ENCODE measurements around the gene NYAP2. TPM values are rescaled to one million over a fixed set of nuclear protein-coding genes. Genes with fewer than 3 reads are reported as not detected.

The NYAP2 gene
- total RNA-seq, 1 experiment from 2014 or later, result not detected

GRCh38 chr2:225496568-225496967 is 97.1 kb downstream of the NYAP2 start (continued):
- no peak for TF ChIP-seq REST (IDR thresholded peaks at IDR 0.05; ENCODE audit: low read depth)
- no peak for TF ChIP-seq ELF1 (IDR thresholded peaks at IDR 0.05; ENCODE audit: borderline replicate concordance, low read depth)

- TF ChIP-seq EZH2phosphoT487 (IDR thresholded peaks at IDR 0.05; ENCODE audit: borderline replicate concordance) (no peak), YY1 (IDR thresholded peaks at IDR 0.05; ENCODE audit: extremely low read depth, insufficient replicate concordance, low read depth, low read length) (no peak), ZBTB33 (IDR thresholded peaks at IDR 0.05; ENCODE audit: extremely low read depth, insufficient replicate concordance, low read length) (no peak), SIN3A (IDR thresholded peaks at IDR 0.05; ENCODE audit: low read depth) (no peak), CEBPB (IDR thresholded peaks at IDR 0.05; ENCODE audit: low read depth) (no peak), SP1 (IDR thresholded peaks at IDR 0.05; ENCODE audit: low read depth) (no peak), FOSL1 (IDR thresholded peaks at IDR 0.05; ENCODE audit: low read depth) (no peak), JUND (IDR thresholded peaks at IDR 0.05) (no peak), CBX3 (IDR thresholded peaks at IDR 0.05; ENCODE audit: low read depth) (no peak), EZH2 (IDR thresholded peaks at IDR 0.05) (no peak), POLR2AphosphoS5 (IDR thresholded peaks at IDR 0.05; ENCODE audit: low read depth, low read length) (no peak), SRF (IDR thresholded peaks at IDR 0.05; ENCODE audit: low read depth) (no peak), ZFX (IDR thresholded peaks at IDR 0.05) (no peak), TCF7L2 (IDR thresholded peaks at IDR 0.05; ENCODE audit: borderline replicate concordance, extremely low read depth, insufficient read depth, insufficient read length) (no peak)
- intact Hi-C loops (cut with micrococcal nuclease), result no loop called here
- H3K9ac ChIP-seq (ENCODE audit: low read length), result no peak overlapping the region
- H3K9me3 ChIP-seq (ENCODE audit: control insufficient read depth in 1 of 2, insufficient read depth in 1 of 2, low read depth in 1 of 2, low read length in 2 of 2), result no peaks in the 10 kb centered on the region
- H4K20me1 ChIP-seq (ENCODE audit: insufficient read depth), result no peaks in the 10 kb centered on the region
- ChIA-PET RAD21 (ENCODE audit: low non-redundant PET in 1 of 2, low total read pairs in 2 of 2, uncharacterized antibody in 2 of 2, unreplicated experiment in 2 of 2) (no interaction called here), POLR2A (no interaction called here), CTCF (no interaction called here)
- BruUV-seq (replicated peaks), result no TSS peak
- H3K36me3 ChIP-seq (ENCODE audit: control insufficient read depth in 1 of 2, insufficient read depth in 2 of 2, low read length in 2 of 2), result no peaks in the 10 kb centered on the region
- no peaks in the 10 kb centered on the region for H3K79me2 ChIP-seq (ENCODE audit: insufficient read depth, low read length)
- H2AFZ ChIP-seq (ENCODE audit: low read depth, low read length, poor library complexity, severe bottlenecking), result no peak overlapping the region
- H3K9me2 ChIP-seq (ENCODE audit: insufficient read depth), result no peaks in the 10 kb centered on the region
- DNase-seq (ENCODE audit: low read depth, low spot score) (no peak), ATAC-seq (no peak)
- H3K27ac ChIP-seq (ENCODE audit: low read depth, low read length), result no peak overlapping the region
- no peak overlapping the region for H3K4me3 ChIP-seq (replicated peaks in 1 of 2; ENCODE audit: low read depth in 1 of 2, low read length in 2 of 2)
- no peaks in the 10 kb centered on the region for H3K4me1 ChIP-seq (ENCODE audit: control insufficient read depth in 1 of 2, insufficient read depth in 2 of 2, low read length in 2 of 2)
- no peak overlapping the region for H3K4me2 ChIP-seq (ENCODE audit: low read length)
- no peaks in the 10 kb centered on the region for H3K27me3 ChIP-seq (ENCODE audit: insufficient read depth, low read length)
Measured at GRCh38 chr2:225497166-225497565, 97.7 kb downstream of the NYAP2 start.

All from HCT116 (cell line).